Measurements from ENCODE around the gene FAM236A.
"Not testable (repeated sequence)": the region's sequence is repeated elsewhere in the genome, so short reads cannot be mapped to it uniquely, and the experiment has no call there.

Gene FAM236A

GRCh38 chrX:72937906-72938305, at the start of gene FAM236A:
Gene FAM236A (plus strand): TSS chrX:72938206. CDS start chrX:72938263, 57 bp downstream.
- DNase-seq = not testable (repeated sequence)

- DNase-seq = not testable (repeated sequence)
These were observed 48.3 kb upstream of the FAM236A start for GRCh38 chrX:72889740-72890139.

GRCh38 chrX:72912315-72912714, 25.7 kb upstream of the FAM236A start, which contains the start of gene FAM236C:
Gene FAM236C (plus strand): TSS chrX:72912615. CDS start chrX:72912715, 100 bp downstream.
- not testable (repeated sequence) for DNase-seq

- not testable (repeated sequence) for DNase-seq
These were observed 21.9 kb upstream of the FAM236A start for GRCh38 chrX:72916096-72916495.

- DNase-seq = not testable (repeated sequence)
These were observed 5.7 kb upstream of the FAM236A start for GRCh38 chrX:72932283-72932682.

- not testable (repeated sequence) for DNase-seq
These were observed 1.6 kb upstream of the FAM236A start for GRCh38 chrX:72936455-72936854.

- DNase-seq = not testable (repeated sequence)
These were observed 1.0 kb upstream of the FAM236A start for GRCh38 chrX:72936882-72937455.

GRCh38 chrX:72942272-72942671, 4.3 kb downstream of the FAM236A start:
- DNase-seq = not testable (repeated sequence)

- not testable (repeated sequence) for DNase-seq
These were observed 5.2 kb downstream of the FAM236A start for GRCh38 chrX:72943035-72943818.

GRCh38 chrX:72943819-72944169, 5.8 kb downstream of the FAM236A start, which contains the start of gene DMRTC1:
Gene DMRTC1 (minus strand): TSS chrX:72943837. CDS start chrX:72875694, 68,143 bp downstream.
- DNase-seq = not testable (repeated sequence)

GRCh38 chrX:72959971-72960370, 22.0 kb downstream of the FAM236A start:
- DNase-seq = not testable (repeated sequence)

GRCh38 chrX:72971859-72972258, 33.9 kb downstream of the FAM236A start:
- DNase-seq = not testable (repeated sequence)

- DNase-seq = not testable (repeated sequence)
These were observed 36.9 kb downstream of the FAM236A start for GRCh38 chrX:72974885-72975284.

GRCh38 chrX:72980894-72981469, 43.0 kb downstream of the FAM236A start:
- DNase-seq = not testable (repeated sequence)

Data from midbrain (tissue), 1 donor.